Measurements from ENCODE around the gene SPATA31E1. TPM values are rescaled to one million over a fixed set of nuclear protein-coding genes. Genes with fewer than 3 reads are reported as not detected.

The SPATA31E1 gene
- total RNA-seq, 1 experiment from 2014 or later = not detected

- ChIA-PET CTCF (no interaction called here), POLR2A (no interaction called here)
- H3K4me1 ChIP-seq = no peaks in the 10 kb centered on the region
- no TSS peak for BruUV-seq (replicated peaks)
- Mint-ChIP-seq H3K36me3 (ENCODE audit: insufficient read depth, unreplicated experiment) (no peaks in the 10 kb centered on the region), H3K4me3 (ENCODE audit: unreplicated experiment) (no peak overlapping the region), H3K27ac (ENCODE audit: unreplicated experiment) (no peak overlapping the region), H3K4me1 (ENCODE audit: low read depth, unreplicated experiment) (no peaks in the 10 kb centered on the region), H3K9me3 (ENCODE audit: unreplicated experiment) (no peaks in the 10 kb centered on the region), H3K27me3 (ENCODE audit: insufficient read depth, unreplicated experiment) (no peaks in the 10 kb centered on the region)
- H3K27me3 ChIP-seq (replicated peaks; ENCODE audit: control insufficient read depth, insufficient read depth, low read length) = no peaks in the 10 kb centered on the region
- DNase-seq = no peak
- no peak overlapping the region for H3K4me3 ChIP-seq (ENCODE audit: low read depth, low read length)
- no peaks in the 10 kb centered on the region for H3K9me3 ChIP-seq
- TF ChIP-seq, protein P1, sequence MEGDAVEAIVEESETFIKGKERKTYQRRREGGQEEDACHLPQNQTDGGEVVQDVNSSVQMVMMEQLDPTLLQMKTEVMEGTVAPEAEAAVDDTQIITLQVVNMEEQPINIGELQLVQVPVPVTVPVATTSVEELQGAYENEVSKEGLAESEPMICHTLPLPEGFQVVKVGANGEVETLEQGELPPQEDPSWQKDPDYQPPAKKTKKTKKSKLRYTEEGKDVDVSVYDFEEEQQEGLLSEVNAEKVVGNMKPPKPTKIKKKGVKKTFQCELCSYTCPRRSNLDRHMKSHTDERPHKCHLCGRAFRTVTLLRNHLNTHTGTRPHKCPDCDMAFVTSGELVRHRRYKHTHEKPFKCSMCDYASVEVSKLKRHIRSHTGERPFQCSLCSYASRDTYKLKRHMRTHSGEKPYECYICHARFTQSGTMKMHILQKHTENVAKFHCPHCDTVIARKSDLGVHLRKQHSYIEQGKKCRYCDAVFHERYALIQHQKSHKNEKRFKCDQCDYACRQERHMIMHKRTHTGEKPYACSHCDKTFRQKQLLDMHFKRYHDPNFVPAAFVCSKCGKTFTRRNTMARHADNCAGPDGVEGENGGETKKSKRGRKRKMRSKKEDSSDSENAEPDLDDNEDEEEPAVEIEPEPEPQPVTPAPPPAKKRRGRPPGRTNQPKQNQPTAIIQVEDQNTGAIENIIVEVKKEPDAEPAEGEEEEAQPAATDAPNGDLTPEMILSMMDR (IDR thresholded peaks at IDR 0.05; ENCODE audit: insufficient read depth in 1 of 2, low read depth in 1 of 2, low read length in 1 of 2, severe bottlenecking in 1 of 2, unreplicated experiment in 1 of 2) = no peak
- intact Hi-C loops (cut with micrococcal nuclease; ENCODE audit: unreplicated experiment) = no loop called here
- no peaks in the 10 kb centered on the region for H3K36me3 ChIP-seq (ENCODE audit: control insufficient read depth, insufficient read depth, low read length)
Observed at GRCh38 chr9:87853302-87853701, 29.4 kb upstream of the SPATA31E1 start.

- POLR2A ChIA-PET = no interaction called here
- no peaks in the 10 kb centered on the region for H3K36me3 Mint-ChIP-seq (ENCODE audit: insufficient read depth, unreplicated experiment)
- no peak overlapping the region for H3K4me3 ChIP-seq (ENCODE audit: low read depth, low read length)
- no peak for DNase-seq
- BruUV-seq (replicated peaks) = no TSS peak
- H3K9me3 Mint-ChIP-seq (ENCODE audit: unreplicated experiment) = no peaks in the 10 kb centered on the region
- H3K9me3 ChIP-seq = no peaks in the 10 kb centered on the region
- H3K4me1 ChIP-seq = no peaks in the 10 kb centered on the region
- H3K4me1 Mint-ChIP-seq (ENCODE audit: low read depth, unreplicated experiment) = no peaks in the 10 kb centered on the region
- H3K36me3 ChIP-seq (ENCODE audit: control insufficient read depth, insufficient read depth, low read length) = no peaks in the 10 kb centered on the region
- TF ChIP-seq, protein P1 (IDR thresholded peaks at IDR 0.05; ENCODE audit: insufficient read depth in 1 of 2, low read depth in 1 of 2, low read length in 1 of 2, severe bottlenecking in 1 of 2, unreplicated experiment in 1 of 2) = no peak
- no peak overlapping the region for H3K27ac Mint-ChIP-seq (ENCODE audit: unreplicated experiment)
- intact Hi-C loops (cut with micrococcal nuclease; ENCODE audit: unreplicated experiment) = no loop called here
- CTCF ChIA-PET = no interaction called here
- H3K27me3 Mint-ChIP-seq (ENCODE audit: insufficient read depth, unreplicated experiment) = no peaks in the 10 kb centered on the region
- H3K4me3 Mint-ChIP-seq (ENCODE audit: unreplicated experiment) = no peak overlapping the region
- H3K27me3 ChIP-seq (replicated peaks; ENCODE audit: control insufficient read depth, insufficient read depth, low read length) = no peaks in the 10 kb centered on the region
Observed at GRCh38 chr9:87853876-87854579, 28.6 kb upstream of the SPATA31E1 start.

DNA sequence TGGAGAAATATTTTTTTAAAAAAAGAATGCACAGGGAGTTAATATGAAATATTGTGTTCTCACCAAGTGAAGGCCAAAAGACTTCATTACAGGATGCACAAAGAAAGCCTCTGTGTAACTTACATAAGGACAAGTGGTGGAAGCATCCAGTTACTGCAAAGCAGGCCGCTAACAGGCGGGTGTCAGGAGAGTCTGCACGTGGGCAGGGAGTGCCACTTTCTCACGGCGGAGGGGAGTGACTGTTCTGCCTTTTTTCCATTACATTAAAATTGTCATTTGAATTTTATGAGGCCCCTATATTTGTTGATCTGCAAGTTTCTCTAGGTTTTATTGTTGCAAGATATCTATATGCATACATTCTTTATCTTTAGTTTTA lies 28.1 kb upstream of the SPATA31E1 start:
- no peaks in the 10 kb centered on the region for H3K9me3 ChIP-seq
- H3K27me3 ChIP-seq (replicated peaks; ENCODE audit: control insufficient read depth, insufficient read depth, low read length) = no peaks in the 10 kb centered on the region
- POLR2A ChIA-PET = no interaction called here
- H3K4me1 ChIP-seq = no peaks in the 10 kb centered on the region
- Mint-ChIP-seq H3K27me3 (ENCODE audit: insufficient read depth, unreplicated experiment) (no peaks in the 10 kb centered on the region), H3K9me3 (ENCODE audit: unreplicated experiment) (no peaks in the 10 kb centered on the region), H3K4me1 (ENCODE audit: low read depth, unreplicated experiment) (no peaks in the 10 kb centered on the region), H3K27ac (ENCODE audit: unreplicated experiment) (no peak overlapping the region), H3K4me3 (ENCODE audit: unreplicated experiment) (no peak overlapping the region), H3K36me3 (ENCODE audit: insufficient read depth, unreplicated experiment) (no peaks in the 10 kb centered on the region)
- no TSS peak for BruUV-seq (replicated peaks)
- TF ChIP-seq, protein P1 (IDR thresholded peaks at IDR 0.05; ENCODE audit: insufficient read depth in 1 of 2, low read depth in 1 of 2, low read length in 1 of 2, severe bottlenecking in 1 of 2, unreplicated experiment in 1 of 2) = no peak
- no peaks in the 10 kb centered on the region for H3K36me3 ChIP-seq (ENCODE audit: control insufficient read depth, insufficient read depth, low read length)
- no peak overlapping the region for H3K4me3 ChIP-seq (ENCODE audit: low read depth, low read length)
- DNase-seq = no peak
- CTCF ChIA-PET = no interaction called here
- intact Hi-C loops (cut with micrococcal nuclease; ENCODE audit: unreplicated experiment) = no loop called here

Data from Caco-2 (cell line).